ENCODE data around the gene WARS2.

The WARS2 gene

DNA sequence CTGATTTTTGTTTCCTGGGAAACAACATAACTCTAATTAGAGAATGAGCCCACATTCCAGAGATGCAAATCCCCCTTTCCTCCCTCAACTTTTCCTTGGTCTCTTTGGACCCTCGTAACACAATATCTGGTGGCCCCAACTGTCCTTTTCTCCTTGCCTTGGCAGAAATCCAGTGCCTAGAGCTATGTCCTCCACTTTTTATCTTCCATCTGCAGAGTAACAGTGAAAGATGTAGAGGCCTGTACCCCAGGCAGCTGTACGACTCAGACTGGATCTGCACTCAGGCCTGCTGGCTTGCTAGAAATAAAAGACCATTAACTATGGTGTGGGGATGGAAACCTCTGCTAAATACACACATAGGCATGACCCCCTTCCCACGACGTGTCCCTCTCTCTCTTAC, 72.0 kb downstream of the WARS2 start:
- H4K12ac ChIP-seq (ENCODE audit: low read depth, low read length): no peak overlapping the region
- H3K27me3 ChIP-seq (ENCODE audit: insufficient read depth, low read length): no peaks in the 10 kb centered on the region
- H2BK12ac ChIP-seq (ENCODE audit: low read length): no peak overlapping the region
- no peak overlapping the region for H3K4ac ChIP-seq (ENCODE audit: low read depth, low read length)
- DNase-seq: no peak
- no peak overlapping the region for H2BK120ac ChIP-seq (ENCODE audit: insufficient read depth, low read length, poor library complexity)
- no peak overlapping the region for H3K27ac ChIP-seq (ENCODE audit: low read depth, low read length)
- H2AK5ac ChIP-seq (ENCODE audit: low read length): no peak overlapping the region
- no peak overlapping the region for H4K91ac ChIP-seq (ENCODE audit: low read depth, low read length)
- H2AFZ ChIP-seq (ENCODE audit: insufficient read depth, low read length, poor library complexity): no peak overlapping the region
- no peaks in the 10 kb centered on the region for H3K4me1 ChIP-seq (ENCODE audit: control insufficient read depth in 1 of 2, insufficient read depth in 2 of 2, low read length in 2 of 2)
- H3K4me2 ChIP-seq (ENCODE audit: low read length): no peak overlapping the region
- H3K18ac ChIP-seq (ENCODE audit: low read length): no peak overlapping the region
- no peak overlapping the region for H3K9ac ChIP-seq (ENCODE audit: low read length)
- no peaks in the 10 kb centered on the region for H3K79me2 ChIP-seq (ENCODE audit: control insufficient read depth, insufficient read depth, low read length, poor library complexity)
- WGBS (ENCODE audit: extremely low coverage, insufficient coverage, insufficient read length): no CpG with 5 or more reads among the region's 4 CpGs
- H4K8ac ChIP-seq (ENCODE audit: low read depth, low read length): no peak overlapping the region
- no peak overlapping the region for H3K14ac ChIP-seq (ENCODE audit: low read length)
- no peak overlapping the region for H3K4me3 ChIP-seq (ENCODE audit: low read depth, low read length)
- H3K9me3 ChIP-seq (ENCODE audit: insufficient read depth, low read depth, low read length): peaks cover 3% of the 10 kb centered on the region
- no peak overlapping the region for H2BK5ac ChIP-seq (ENCODE audit: low read depth, low read length, poor library complexity)
- H3K23ac ChIP-seq (ENCODE audit: low read length): no peak overlapping the region
- H3K36me3 ChIP-seq (ENCODE audit: control insufficient read depth in 1 of 2, insufficient read depth in 2 of 2, low read length in 2 of 2): peaks cover 0 to 2% of the 10 kb centered on the region in 2 experiments
- no peaks in the 10 kb centered on the region for H3K79me1 ChIP-seq (ENCODE audit: low read length)

DNA sequence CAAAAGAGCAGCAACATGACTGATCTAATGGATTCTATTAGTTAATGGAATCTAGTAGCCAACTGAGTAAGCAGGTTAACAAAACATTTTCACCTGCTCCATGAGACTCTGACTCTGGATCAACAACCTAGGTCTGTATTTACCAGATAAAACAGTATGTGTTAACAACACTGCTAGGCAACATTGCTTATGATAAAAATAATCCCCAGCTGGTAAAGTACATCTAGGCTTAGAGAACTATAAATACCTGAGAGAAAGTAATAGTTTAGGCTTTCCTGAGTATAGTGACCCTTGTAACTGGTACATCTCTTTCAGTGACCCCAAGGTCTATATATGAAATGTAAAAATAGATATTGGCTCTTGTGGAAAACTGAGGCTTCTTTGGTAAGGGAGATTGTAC, 78.8 kb downstream of the WARS2 start:
- peaks cover 3% of the 10 kb centered on the region for H3K9me3 ChIP-seq (ENCODE audit: insufficient read depth, low read depth, low read length)
- no peak overlapping the region for H3K18ac ChIP-seq (ENCODE audit: low read length)
- no peak overlapping the region for H3K4me3 ChIP-seq (ENCODE audit: low read depth, low read length)
- no peak overlapping the region for H3K9ac ChIP-seq (ENCODE audit: low read length)
- no peak overlapping the region for H3K27ac ChIP-seq (ENCODE audit: low read depth, low read length)
- H4K91ac ChIP-seq (ENCODE audit: low read depth, low read length): no peak overlapping the region
- no peaks in the 10 kb centered on the region for H3K4me1 ChIP-seq (ENCODE audit: control insufficient read depth in 1 of 2, insufficient read depth in 2 of 2, low read length in 2 of 2)
- H3K14ac ChIP-seq (ENCODE audit: low read length): no peak overlapping the region
- H2BK120ac ChIP-seq (ENCODE audit: insufficient read depth, low read length, poor library complexity): no peak overlapping the region
- H3K23ac ChIP-seq (ENCODE audit: low read length): no peak overlapping the region
- DNase-seq: no peak
- H2AFZ ChIP-seq (ENCODE audit: insufficient read depth, low read length, poor library complexity): no peak overlapping the region
- H3K4me2 ChIP-seq (ENCODE audit: low read length): no peak overlapping the region
- H4K8ac ChIP-seq (ENCODE audit: low read depth, low read length): no peak overlapping the region
- H4K12ac ChIP-seq (ENCODE audit: low read depth, low read length): no peak overlapping the region
- no peak overlapping the region for H2BK5ac ChIP-seq (ENCODE audit: low read depth, low read length, poor library complexity)
- H3K79me1 ChIP-seq (ENCODE audit: low read length): no peaks in the 10 kb centered on the region
- H2BK12ac ChIP-seq (ENCODE audit: low read length): no peak overlapping the region
- H3K36me3 ChIP-seq (ENCODE audit: control insufficient read depth in 1 of 2, insufficient read depth in 2 of 2, low read length in 2 of 2): peaks cover 1 to 2% of the 10 kb centered on the region in 2 experiments
- H2AK5ac ChIP-seq (ENCODE audit: low read length): no peak overlapping the region
- no peaks in the 10 kb centered on the region for H3K27me3 ChIP-seq (ENCODE audit: insufficient read depth, low read length)
- no peaks in the 10 kb centered on the region for H3K79me2 ChIP-seq (ENCODE audit: control insufficient read depth, insufficient read depth, low read length, poor library complexity)
- no peak overlapping the region for H3K4ac ChIP-seq (ENCODE audit: low read depth, low read length)

DNA sequence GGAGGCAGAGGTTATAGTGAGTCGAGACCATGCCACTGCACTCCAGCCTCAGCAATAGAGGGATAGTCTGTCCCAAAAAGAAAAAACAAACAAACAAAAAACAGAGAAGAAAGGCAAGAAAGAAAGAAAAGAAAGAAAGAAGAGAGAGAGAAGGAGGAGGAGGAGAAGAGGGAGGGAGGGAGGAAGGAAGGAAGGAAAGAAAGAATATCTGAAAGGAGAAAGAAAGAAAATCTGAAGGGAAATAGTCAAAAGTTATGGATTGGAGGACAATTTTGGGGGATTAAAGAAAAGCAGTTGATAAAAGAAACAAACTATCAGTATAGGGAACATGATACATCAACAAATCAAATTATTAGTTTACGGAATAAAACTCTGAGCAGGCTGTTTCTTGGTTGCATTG, 84.9 kb downstream of the WARS2 start:
- Histone ChIP-seq H3K4me3 (ENCODE audit: low read depth, low read length) (no peak overlapping the region), H3K27ac (ENCODE audit: low read depth, low read length) (no peak overlapping the region), H3K4me2 (ENCODE audit: low read length) (no peak overlapping the region), H3K23ac (ENCODE audit: low read length) (no peak overlapping the region), H3K27me3 (ENCODE audit: insufficient read depth, low read length) (no peaks in the 10 kb centered on the region), H3K9me3 (ENCODE audit: insufficient read depth, low read depth, low read length) (no peaks in the 10 kb centered on the region), H3K9ac (ENCODE audit: low read length) (no peak overlapping the region), H2BK120ac (ENCODE audit: insufficient read depth, low read length, poor library complexity) (no peak overlapping the region), H3K79me1 (ENCODE audit: low read length) (no peaks in the 10 kb centered on the region), H4K12ac (ENCODE audit: low read depth, low read length) (no peak overlapping the region), H2BK5ac (ENCODE audit: low read depth, low read length, poor library complexity) (no peak overlapping the region), H3K79me2 (ENCODE audit: control insufficient read depth, insufficient read depth, low read length, poor library complexity) (no peaks in the 10 kb centered on the region), H4K91ac (ENCODE audit: low read depth, low read length) (no peak overlapping the region), H2AFZ (ENCODE audit: insufficient read depth, low read length, poor library complexity) (no peak overlapping the region), H3K14ac (ENCODE audit: low read length) (no peak overlapping the region), H3K18ac (ENCODE audit: low read length) (no peak overlapping the region), H3K4me1 (ENCODE audit: control insufficient read depth in 1 of 2, insufficient read depth in 2 of 2, low read length in 2 of 2) (no peaks in the 10 kb centered on the region), H2BK12ac (ENCODE audit: low read length) (no peak overlapping the region), H4K8ac (ENCODE audit: low read depth, low read length) (no peak overlapping the region), H2AK5ac (ENCODE audit: low read length) (no peak overlapping the region), H3K4ac (ENCODE audit: low read depth, low read length) (no peak overlapping the region), H3K36me3 (ENCODE audit: control insufficient read depth in 1 of 2, insufficient read depth in 2 of 2, low read length in 2 of 2) (peaks cover 0 to 1% of the 10 kb centered on the region in 2 experiments)
- no CpG with 5 or more reads among the region's 2 CpGs for WGBS (ENCODE audit: extremely low coverage, insufficient coverage, insufficient read length)
- no peak for DNase-seq

DNA sequence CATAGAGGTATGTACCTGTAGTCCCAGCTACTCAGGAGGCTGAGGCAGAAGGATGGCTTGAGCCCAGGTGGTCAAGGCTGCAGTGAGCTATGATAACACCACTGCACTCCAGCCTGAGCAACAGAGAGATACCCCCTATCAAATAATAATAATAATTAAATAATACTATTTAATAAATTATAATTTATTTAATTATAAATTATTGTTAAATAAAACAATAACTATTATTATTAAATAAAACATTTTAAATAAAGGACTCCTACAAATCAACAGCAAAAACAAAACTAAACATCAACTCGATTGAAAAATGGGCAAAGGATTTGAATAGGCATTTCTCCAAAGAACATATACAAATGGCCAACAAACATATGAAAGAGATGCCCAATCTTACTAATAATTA, 86.5 kb downstream of the WARS2 start:
- Histone ChIP-seq H3K23ac (ENCODE audit: low read length) (no peak overlapping the region), H3K4me3 (ENCODE audit: low read depth, low read length) (no peak overlapping the region), H3K18ac (ENCODE audit: low read length) (no peak overlapping the region), H3K9ac (ENCODE audit: low read length) (no peak overlapping the region), H4K12ac (ENCODE audit: low read depth, low read length) (no peak overlapping the region), H3K4me1 (ENCODE audit: control insufficient read depth in 1 of 2, insufficient read depth in 2 of 2, low read length in 2 of 2) (no peaks in the 10 kb centered on the region), H2BK120ac (ENCODE audit: insufficient read depth, low read length, poor library complexity) (no peak overlapping the region), H3K36me3 (ENCODE audit: control insufficient read depth in 1 of 2, insufficient read depth in 2 of 2, low read length in 2 of 2) (peaks cover 0 to 1% of the 10 kb centered on the region in 2 experiments), H4K8ac (ENCODE audit: low read depth, low read length) (no peak overlapping the region), H3K4me2 (ENCODE audit: low read length) (no peak overlapping the region), H2BK12ac (ENCODE audit: low read length) (no peak overlapping the region), H3K79me1 (ENCODE audit: low read length) (no peaks in the 10 kb centered on the region), H4K91ac (ENCODE audit: low read depth, low read length) (no peak overlapping the region), H2BK5ac (ENCODE audit: low read depth, low read length, poor library complexity) (no peak overlapping the region), H2AFZ (ENCODE audit: insufficient read depth, low read length, poor library complexity) (no peak overlapping the region), H3K79me2 (ENCODE audit: control insufficient read depth, insufficient read depth, low read length, poor library complexity) (no peaks in the 10 kb centered on the region), H3K14ac (ENCODE audit: low read length) (no peak overlapping the region), H3K9me3 (ENCODE audit: insufficient read depth, low read depth, low read length) (no peaks in the 10 kb centered on the region), H3K27me3 (ENCODE audit: insufficient read depth, low read length) (no peaks in the 10 kb centered on the region), H3K27ac (ENCODE audit: low read depth, low read length) (no peak overlapping the region), H3K4ac (ENCODE audit: low read depth, low read length) (no peak overlapping the region), H2AK5ac (ENCODE audit: low read length) (no peak overlapping the region)
- no CpG with 5 or more reads among the region's 1 CpG for WGBS (ENCODE audit: extremely low coverage, insufficient coverage, insufficient read length)
- no peak for DNase-seq

DNA sequence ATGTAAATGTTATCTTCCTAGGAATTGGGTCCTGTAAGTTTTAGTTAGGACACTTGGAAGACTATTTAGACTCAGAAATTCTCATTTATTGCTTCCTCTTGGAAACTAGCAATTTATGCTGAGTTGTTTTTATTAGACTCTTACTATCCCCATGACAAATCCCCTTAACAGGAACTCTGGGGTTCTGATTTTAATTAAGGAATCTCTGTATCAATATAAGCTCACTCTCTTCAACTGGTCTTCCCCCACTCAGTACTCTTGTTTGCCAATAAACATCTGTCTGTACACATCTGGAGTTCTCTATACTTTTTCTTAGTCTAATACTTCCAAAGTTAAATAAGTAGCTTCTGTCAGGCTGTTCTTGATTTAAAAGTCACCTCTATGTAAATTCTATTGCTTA, 88.2 kb downstream of the WARS2 start:
- Histone ChIP-seq H3K18ac (ENCODE audit: low read length) (no peak overlapping the region), H3K36me3 (ENCODE audit: control insufficient read depth in 1 of 2, insufficient read depth in 2 of 2, low read length in 2 of 2) (peaks cover 0 to 1% of the 10 kb centered on the region in 2 experiments), H4K91ac (ENCODE audit: low read depth, low read length) (no peak overlapping the region), H3K4me2 (ENCODE audit: low read length) (no peak overlapping the region), H3K27ac (ENCODE audit: low read depth, low read length) (no peak overlapping the region), H2AFZ (ENCODE audit: insufficient read depth, low read length, poor library complexity) (no peak overlapping the region), H2BK12ac (ENCODE audit: low read length) (no peak overlapping the region), H4K8ac (ENCODE audit: low read depth, low read length) (no peak overlapping the region), H3K23ac (ENCODE audit: low read length) (no peak overlapping the region), H3K4me3 (ENCODE audit: low read depth, low read length) (no peak overlapping the region), H2AK5ac (ENCODE audit: low read length) (no peak overlapping the region), H3K79me2 (ENCODE audit: control insufficient read depth, insufficient read depth, low read length, poor library complexity) (no peaks in the 10 kb centered on the region), H3K4ac (ENCODE audit: low read depth, low read length) (no peak overlapping the region), H3K27me3 (ENCODE audit: insufficient read depth, low read length) (no peaks in the 10 kb centered on the region), H2BK5ac (ENCODE audit: low read depth, low read length, poor library complexity) (no peak overlapping the region), H3K14ac (ENCODE audit: low read length) (no peak overlapping the region), H4K12ac (ENCODE audit: low read depth, low read length) (no peak overlapping the region), H2BK120ac (ENCODE audit: insufficient read depth, low read length, poor library complexity) (no peak overlapping the region), H3K4me1 (ENCODE audit: control insufficient read depth in 1 of 2, insufficient read depth in 2 of 2, low read length in 2 of 2) (no peaks in the 10 kb centered on the region), H3K79me1 (ENCODE audit: low read length) (no peaks in the 10 kb centered on the region), H3K9ac (ENCODE audit: low read length) (no peak overlapping the region), H3K9me3 (ENCODE audit: insufficient read depth, low read depth, low read length) (no peaks in the 10 kb centered on the region)
- DNase-seq: no peak

Measured in trophoblast cell (in vitro differentiated cells and primary cell).